ENCODE measurements around the gene LRRC4B. TPM values are rescaled to one million over a fixed set of nuclear protein-coding genes. Genes with fewer than 3 reads are reported as not detected.

LRRC4B gene
- total RNA-seq, 6 experiments from 2014 or later, result 0.22 to 1.2 (median 0.52) TPM

DNA sequence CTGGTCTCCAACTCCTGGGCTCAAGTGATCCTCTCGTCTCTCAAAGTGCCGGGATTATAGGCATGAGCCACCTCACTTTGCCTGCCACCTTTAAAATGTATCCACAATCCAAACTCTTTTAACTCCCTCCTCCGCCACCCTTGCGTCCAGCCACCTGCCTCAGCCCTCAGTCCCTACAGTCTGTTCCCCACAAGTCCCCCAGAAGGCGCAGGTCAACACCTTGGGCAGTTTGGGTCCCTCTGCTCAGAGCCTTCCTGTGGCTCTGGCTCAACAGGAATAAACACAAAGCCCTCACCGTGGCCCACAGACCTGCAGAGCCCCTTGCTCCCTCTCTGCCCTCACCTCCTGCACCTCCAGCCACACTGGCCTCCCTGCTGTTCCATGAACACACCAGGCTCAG is 99.4 kb downstream of the LRRC4B start:
- TF ChIP-seq POLR2A (IDR thresholded peaks at IDR 0.05), result no peak
- TF ChIP-seq, protein P1, sequence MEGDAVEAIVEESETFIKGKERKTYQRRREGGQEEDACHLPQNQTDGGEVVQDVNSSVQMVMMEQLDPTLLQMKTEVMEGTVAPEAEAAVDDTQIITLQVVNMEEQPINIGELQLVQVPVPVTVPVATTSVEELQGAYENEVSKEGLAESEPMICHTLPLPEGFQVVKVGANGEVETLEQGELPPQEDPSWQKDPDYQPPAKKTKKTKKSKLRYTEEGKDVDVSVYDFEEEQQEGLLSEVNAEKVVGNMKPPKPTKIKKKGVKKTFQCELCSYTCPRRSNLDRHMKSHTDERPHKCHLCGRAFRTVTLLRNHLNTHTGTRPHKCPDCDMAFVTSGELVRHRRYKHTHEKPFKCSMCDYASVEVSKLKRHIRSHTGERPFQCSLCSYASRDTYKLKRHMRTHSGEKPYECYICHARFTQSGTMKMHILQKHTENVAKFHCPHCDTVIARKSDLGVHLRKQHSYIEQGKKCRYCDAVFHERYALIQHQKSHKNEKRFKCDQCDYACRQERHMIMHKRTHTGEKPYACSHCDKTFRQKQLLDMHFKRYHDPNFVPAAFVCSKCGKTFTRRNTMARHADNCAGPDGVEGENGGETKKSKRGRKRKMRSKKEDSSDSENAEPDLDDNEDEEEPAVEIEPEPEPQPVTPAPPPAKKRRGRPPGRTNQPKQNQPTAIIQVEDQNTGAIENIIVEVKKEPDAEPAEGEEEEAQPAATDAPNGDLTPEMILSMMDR (IDR thresholded peaks at IDR 0.05), result no peak

DNA sequence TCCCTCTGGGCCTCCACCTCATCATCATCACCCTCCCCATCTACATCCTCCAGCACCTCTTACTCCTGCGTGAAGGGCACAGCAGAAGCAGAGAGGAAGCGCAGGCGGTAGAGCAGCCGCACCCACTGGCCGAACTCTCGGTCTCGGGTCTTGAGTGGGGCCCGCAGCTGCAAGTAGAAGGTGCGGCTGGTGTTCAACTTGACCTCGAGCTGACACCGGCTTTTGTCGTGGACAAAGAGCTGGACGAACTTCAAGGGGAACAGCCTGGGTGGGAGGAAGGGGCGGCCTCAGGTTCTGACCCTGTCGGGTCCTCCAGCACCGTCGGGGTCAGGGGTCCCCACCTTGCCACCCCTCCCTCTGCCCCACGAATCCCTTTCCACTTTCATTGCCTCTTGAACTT is 100.7 kb downstream of the LRRC4B start:
- ATAC-seq (no peak), DNase-seq (no peak)
- intact Hi-C loops (cut with DNase I), result no loop called here

More for the DNA sequence above, 99.4 kb downstream of the LRRC4B start:
- DNase-seq (no peak), ATAC-seq (no peak)
- no peaks in the 10 kb centered on the region for H3K9me3 ChIP-seq
- H3K27ac ChIP-seq, result no peak overlapping the region
- peaks cover 0 to 7% (median 0%) of the 10 kb centered on the region in 4 donors for H3K4me1 ChIP-seq
- 87% methylated on average over 3 of the region's 6 CpGs for WGBS (ENCODE audit: insufficient coverage, low coverage, low lambda C conversion rate, missing lambda C conversion rate)
- no peaks in the 10 kb centered on the region for H3K36me3 ChIP-seq
- intact Hi-C loops (cut with DNase I), result no loop called here
- H3K27me3 ChIP-seq, result no peaks in the 10 kb centered on the region
- no peak overlapping the region for H3K4me3 ChIP-seq

More for the DNA sequence above, 100.7 kb downstream of the LRRC4B start:
- no peak overlapping the region for H3K4me3 ChIP-seq
- TF ChIP-seq, protein P1 (IDR thresholded peaks at IDR 0.05), result no peak
- TF ChIP-seq POLR2A (IDR thresholded peaks at IDR 0.05), result no peak
- H3K4me1 ChIP-seq, result peaks cover 0 to 7% (median 0%) of the 10 kb centered on the region in 4 donors
- no peaks in the 10 kb centered on the region for H3K9me3 ChIP-seq
- H3K36me3 ChIP-seq, result no peaks in the 10 kb centered on the region
- 78% methylated on average over 7 of the region's 18 CpGs for WGBS (ENCODE audit: insufficient coverage, low coverage, low lambda C conversion rate, missing lambda C conversion rate)
- no peak overlapping the region for H3K27ac ChIP-seq
- no peaks in the 10 kb centered on the region for H3K27me3 ChIP-seq

Other genes starting within 250 kb of the LRRC4B start
- 1 to 10 TPM in 5 of 6 experiments, under 1 TPM in 1; 0.92 to 3.0 (median 2.3) TPM for gene KCNC3, start 239.1 kb downstream of the LRRC4B start, total RNA-seq
- gene NAPSA, start 202.8 kb downstream of the LRRC4B start, total RNA-seq, result 1 to 10 TPM in 3 of 6 experiments, under 1 TPM in 3; 0.19 to 2.2 (median 1.0) TPM
- 10 to 100 TPM; 23.6 to 57.9 (median 33.8) TPM for gene NR1H2, start 192.0 kb downstream of the LRRC4B start, total RNA-seq
- gene POLD1, start 184.1 kb downstream of the LRRC4B start, total RNA-seq, result 10 to 100 TPM in 2 of 6 experiments, 1 to 10 TPM in 4; 6.2 to 13.1 (median 9.2) TPM
- under 1 TPM in 1 of 6 experiments, not detected in 5; 0.51 TPM for gene SPIB, start 149.5 kb downstream of the LRRC4B start, total RNA-seq
- gene MYBPC2, start 135.5 kb downstream of the LRRC4B start, total RNA-seq, result under 1 TPM in 3 of 6 experiments, not detected in 3; 0.12 to 0.56 (median 0.30) TPM
- gene EMC10, start 91.9 kb downstream of the LRRC4B start, total RNA-seq, result 10 to 100 TPM; 48.6 to 82.8 (median 74.2) TPM
- gene GARIN5A, start 91.6 kb downstream of the LRRC4B start, total RNA-seq, result 1 to 10 TPM in 5 of 6 experiments, under 1 TPM in 1; 0.68 to 2.3 (median 1.5) TPM
- 10 to 100 TPM; 15.0 to 27.5 (median 19.1) TPM for gene JOSD2, start 57.2 kb downstream of the LRRC4B start, total RNA-seq
- 10 to 100 TPM; 22.1 to 67.8 (median 44.8) TPM for gene ASPDH, start 54.5 kb downstream of the LRRC4B start, total RNA-seq
- gene SYT3, start 71.4 kb upstream of the LRRC4B start, total RNA-seq, result not detected
- not detected for gene C19orf81, start 81.0 kb upstream of the LRRC4B start, total RNA-seq
- gene SHANK1, start 151.4 kb upstream of the LRRC4B start, total RNA-seq, result under 1 TPM in 4 of 6 experiments, not detected in 2; 0.07 to 0.62 (median 0.25) TPM
- 1 to 10 TPM; 1.7 to 9.9 (median 5.0) TPM for gene CLEC11A, start 154.9 kb upstream of the LRRC4B start, total RNA-seq
- not detected for gene GPR32, start 202.0 kb upstream of the LRRC4B start, total RNA-seq
- gene ACP4, start 222.0 kb upstream of the LRRC4B start, total RNA-seq, result under 1 TPM in 1 of 6 experiments, not detected in 5; 0.37 TPM